ENCODE data around the gene HGD. TPM values are rescaled to one million over a fixed set of nuclear protein-coding genes. Genes with fewer than 3 reads are reported as not detected.
"Not testable (repeated sequence)": the region's sequence is repeated elsewhere in the genome, so short reads cannot be mapped to it uniquely, and the experiment has no call there.

HGD gene
- total RNA-seq, 1 donor: 0.09 TPM

GRCh38 chr3:120680193-120680894 lies 1.7 kb downstream of the HGD start:
- no peak overlapping the region for H3K4me3 ChIP-seq (ENCODE audit: low read depth, low read length)
- DNase-seq (ENCODE audit: low read depth): no peak
- TF ChIP-seq CTCF (IDR thresholded peaks at IDR 0.05; ENCODE audit: insufficient read depth, low read length): no peak

GRCh38 chr3:120678984-120679383 lies 3.1 kb downstream of the HGD start:
- H3K4me3 ChIP-seq (ENCODE audit: low read depth, low read length): no peak overlapping the region
- DNase-seq (ENCODE audit: low read depth): no peak
- TF ChIP-seq CTCF (IDR thresholded peaks at IDR 0.05; ENCODE audit: insufficient read depth, low read length): no peak

GRCh38 chr3:120678331-120678947 lies 3.6 kb downstream of the HGD start:
- H3K4me3 ChIP-seq (ENCODE audit: low read depth, low read length): peak overlapping the region; percentile 14
- DNase-seq (ENCODE audit: low read depth): peak; percentile 88
- no peak for TF ChIP-seq CTCF (IDR thresholded peaks at IDR 0.05; ENCODE audit: insufficient read depth, low read length)

- H3K4me3 ChIP-seq (ENCODE audit: low read depth, low read length); DNase-seq (ENCODE audit: low read depth): not testable (repeated sequence)
Observed at GRCh38 chr3:120677193-120677592, 4.8 kb downstream of the HGD start.

GRCh38 chr3:120673116-120673515 lies 8.9 kb downstream of the HGD start:
- no peak overlapping the region for H3K4me3 ChIP-seq (ENCODE audit: low read depth, low read length)
- no peak for DNase-seq (ENCODE audit: low read depth)

GRCh38 chr3:120670576-120670975 lies 11.5 kb downstream of the HGD start:
- no peak for TF ChIP-seq CTCF (IDR thresholded peaks at IDR 0.05; ENCODE audit: insufficient read depth, low read length)
- DNase-seq (ENCODE audit: low read depth): peak; percentile 44
- H3K4me3 ChIP-seq (ENCODE audit: low read depth, low read length): no peak overlapping the region

More at GRCh38 chr3:120673116-120673515, 8.9 kb downstream of the HGD start:
- no peak for TF ChIP-seq CTCF (IDR thresholded peaks at IDR 0.05; ENCODE audit: insufficient read depth, low read length)

GRCh38 chr3:120664926-120665325 lies 17.1 kb downstream of the HGD start:
- TF ChIP-seq CTCF (IDR thresholded peaks at IDR 0.05; ENCODE audit: insufficient read depth, low read length): no peak
- no peak for DNase-seq (ENCODE audit: low read depth)
- H3K4me3 ChIP-seq (ENCODE audit: low read depth, low read length): no peak overlapping the region
